Stimulated activated CD4-positive, alpha-beta T cell treated with anti-CD3 and anti-CD28 coated beads, Interleukin-12 subunit alpha, Interleukin-12 subunit beta, amount 100 ng/mL, for 48 hours (primary cell): ENCODE measurements around the gene FRMD7.
"Not testable (repeated sequence)": the region's sequence is repeated elsewhere in the genome, so short reads cannot be mapped to it uniquely, and the experiment has no call there.

Experiments used
- DNase-seq, 3 donors: peaks; one replicate each; pipeline ENCODE4 v3.0.0-alpha.2; 2020; ENCODE audit warnings: low read depth in 2 of 3, low spot score in 1 of 3

The FRMD7 gene

DNA sequence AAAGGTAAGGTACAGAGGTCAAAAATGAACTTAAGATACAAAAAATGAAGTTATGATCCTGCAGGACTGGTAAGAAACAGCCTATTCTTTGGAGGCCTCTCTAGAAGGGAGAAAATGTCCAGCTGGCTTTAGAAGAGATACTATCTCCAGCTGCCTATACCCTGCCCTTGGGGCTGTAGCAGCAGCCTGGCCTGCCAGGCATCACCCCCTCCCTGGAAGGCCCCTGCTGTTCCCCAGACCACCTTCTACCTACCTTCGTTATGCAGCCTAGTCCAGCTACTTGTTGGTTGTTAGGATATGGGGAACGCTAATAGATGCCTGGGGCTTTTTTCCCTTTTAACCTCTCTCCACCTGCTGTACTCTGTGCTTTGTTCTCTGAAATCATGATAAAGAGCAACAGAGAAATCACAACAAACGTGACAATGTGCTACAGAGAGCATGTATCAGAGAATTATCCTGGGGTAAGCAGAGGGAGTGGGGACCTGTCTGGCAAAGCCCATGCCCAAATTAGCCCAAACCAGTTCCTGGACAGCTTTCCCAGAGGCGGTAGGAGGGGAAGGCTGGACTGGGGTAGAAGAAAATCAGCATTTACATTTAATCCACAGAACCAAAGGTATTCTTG is 34.5 kb downstream of the FRMD7 start:
- DNase-seq: no peak

GRCh38 chrX:132092439-132093065 is 35.3 kb downstream of the FRMD7 start:
- DNase-seq: peak; percentile 8 to 50 (median 22)

- DNase-seq: no peak
Measured at GRCh38 chrX:132090403-132091159, 37.2 kb downstream of the FRMD7 start.

DNA sequence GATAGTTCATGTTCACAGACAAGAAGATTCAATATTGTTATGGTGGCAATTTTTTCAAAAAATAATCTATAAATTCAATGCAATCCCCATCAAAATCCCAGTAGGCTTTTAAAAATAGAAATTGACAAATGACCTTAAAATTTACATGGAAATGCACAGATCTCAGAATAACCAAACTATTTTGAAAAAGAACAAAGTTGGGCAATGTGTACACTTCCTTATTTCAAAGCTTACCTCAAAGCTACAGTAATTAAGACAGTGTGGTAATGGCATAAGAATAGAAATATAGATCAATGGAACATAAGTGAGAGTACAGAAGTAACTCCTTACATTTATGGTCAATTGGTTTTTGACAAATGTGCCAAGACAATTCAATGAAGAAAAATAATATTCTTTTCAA is 39.0 kb downstream of the FRMD7 start:
- DNase-seq: no peak

DNA sequence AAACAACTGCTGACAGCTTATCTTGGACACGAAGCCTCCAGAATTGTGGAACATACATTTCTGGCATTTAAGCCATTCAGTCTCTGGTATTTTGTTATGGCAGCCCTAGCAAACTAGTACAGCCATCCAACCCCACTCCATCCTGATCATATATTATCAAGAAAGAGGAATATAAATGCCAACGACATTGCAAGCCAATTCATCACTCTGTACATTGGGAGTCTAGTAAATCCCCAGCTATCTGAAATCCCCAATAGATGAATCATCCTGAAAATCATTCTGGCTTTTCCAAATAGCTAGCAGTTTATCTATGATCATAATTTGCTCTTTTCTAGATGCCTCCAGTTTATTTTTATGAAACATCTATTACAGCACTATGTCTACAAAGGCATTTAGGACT is 41.1 kb downstream of the FRMD7 start:
- DNase-seq: no peak

DNA sequence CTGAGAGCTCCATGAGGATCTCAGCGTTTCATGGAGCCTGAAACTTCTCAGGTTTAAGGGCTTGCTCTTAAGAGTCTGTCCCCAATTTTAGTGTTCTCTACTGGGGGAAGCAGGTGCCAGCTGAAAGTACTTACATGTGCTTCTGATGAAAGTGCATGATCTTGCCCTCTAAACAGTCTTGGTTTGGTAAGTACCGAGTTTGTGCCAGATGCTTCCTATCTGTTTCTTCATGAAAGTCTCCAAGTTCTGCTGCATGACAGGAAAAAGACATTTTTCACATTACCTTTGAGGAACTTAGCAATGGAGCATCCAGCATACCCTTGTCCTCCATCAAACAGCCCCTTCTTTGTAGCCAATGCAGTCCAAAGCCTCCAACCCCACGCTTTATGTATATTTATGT is 42.0 kb downstream of the FRMD7 start:
- DNase-seq: no peak

DNA sequence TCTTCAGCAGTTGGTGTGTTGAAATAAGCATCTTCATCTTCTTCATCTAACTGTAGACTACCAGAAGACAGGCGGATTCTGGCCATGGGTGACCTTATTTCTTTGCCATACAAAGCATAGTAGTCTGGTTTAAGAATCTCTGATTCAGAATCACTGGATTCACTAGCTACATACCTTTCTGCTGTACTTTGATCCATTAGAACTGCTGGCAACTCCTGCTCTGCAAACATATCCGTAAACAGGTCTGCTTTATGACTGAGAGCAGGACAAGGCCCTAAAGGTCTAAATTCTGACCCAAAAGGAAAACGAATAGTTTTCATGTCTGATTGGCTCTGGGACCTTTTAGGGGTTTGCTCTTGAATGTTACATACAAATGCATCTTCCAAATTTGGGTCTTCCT is 49.9 kb downstream of the FRMD7 start:
- no peak for DNase-seq

DNA sequence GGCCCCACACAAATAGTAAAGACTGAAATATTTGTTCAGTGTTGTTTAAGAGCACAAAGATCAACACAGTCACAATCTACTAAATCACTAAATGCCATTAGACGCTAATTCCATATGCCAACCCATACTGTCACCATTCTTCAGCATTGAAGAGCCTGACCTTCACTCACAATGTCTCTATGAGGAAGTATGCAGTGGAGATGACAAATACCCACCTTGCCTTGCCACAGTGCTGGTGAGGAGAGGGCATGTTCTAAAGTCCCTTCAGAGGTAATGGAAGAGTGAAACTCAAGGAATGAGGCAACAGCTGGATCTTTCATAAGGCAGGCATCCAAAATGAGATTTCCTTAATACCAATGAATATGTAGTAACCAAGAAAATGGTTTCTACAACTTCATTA is 50.4 kb downstream of the FRMD7 start:
- DNase-seq: no peak

DNA sequence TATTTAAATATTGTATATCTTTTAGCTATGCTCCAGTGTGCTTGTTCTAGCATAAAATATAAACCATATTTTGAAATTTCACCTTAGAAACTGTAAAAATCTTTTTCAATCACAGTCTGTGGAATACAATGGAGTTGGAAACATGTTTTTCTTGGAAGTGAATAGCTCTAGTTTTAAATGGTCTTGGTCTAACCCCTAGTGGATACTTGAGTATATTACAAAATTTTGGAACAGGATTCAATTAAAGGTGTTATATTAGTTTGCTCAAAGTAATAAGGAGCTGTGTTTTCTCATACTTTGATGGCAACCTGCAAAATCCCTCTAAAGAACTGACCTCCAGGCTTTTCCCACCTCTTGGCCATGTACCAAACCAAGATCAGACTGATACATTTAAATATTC is 56.6 kb downstream of the FRMD7 start:
- DNase-seq: no peak

- no peak for DNase-seq
Measured at GRCh38 chrX:132068405-132068804, 59.4 kb downstream of the FRMD7 start.

DNA sequence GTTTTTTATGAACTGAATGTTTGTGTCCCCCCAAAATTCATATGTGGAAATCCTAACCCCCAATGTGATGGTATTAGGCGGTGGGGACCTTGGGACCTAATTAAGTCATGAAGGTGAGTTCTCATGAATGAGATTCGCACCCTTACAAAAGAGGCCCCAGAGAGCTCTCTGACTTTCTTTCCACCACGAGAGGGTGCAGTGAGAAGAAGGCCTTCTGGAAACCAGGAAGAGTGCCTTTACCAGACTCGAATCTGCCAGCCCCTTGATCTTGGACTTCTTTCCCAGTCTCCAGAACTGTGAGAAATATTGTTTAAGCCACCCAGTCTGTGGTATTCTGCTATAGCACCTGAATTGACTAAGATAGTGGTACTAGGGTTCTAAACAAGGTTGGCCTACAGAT is 64.0 kb downstream of the FRMD7 start:
- DNase-seq: no peak

DNA sequence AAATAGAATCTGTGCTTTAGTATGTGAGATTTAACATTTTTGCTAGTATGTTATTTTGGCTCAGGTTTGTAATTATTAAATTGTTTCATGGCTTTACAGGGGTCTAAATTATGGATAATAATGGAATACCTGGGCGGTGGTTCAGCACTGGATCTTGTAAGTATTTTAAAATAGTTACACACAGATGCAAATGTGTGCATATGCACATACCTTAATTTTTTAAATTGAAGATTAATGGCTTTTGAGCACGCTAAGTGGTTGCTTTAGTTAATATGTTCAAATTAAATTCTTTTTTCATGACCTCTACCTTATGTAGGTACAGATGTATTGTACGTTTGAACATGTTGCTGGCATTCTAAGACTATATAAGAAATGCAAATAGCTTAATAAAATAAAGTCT is 64.5 kb downstream of the FRMD7 start:
- no peak for DNase-seq

DNA sequence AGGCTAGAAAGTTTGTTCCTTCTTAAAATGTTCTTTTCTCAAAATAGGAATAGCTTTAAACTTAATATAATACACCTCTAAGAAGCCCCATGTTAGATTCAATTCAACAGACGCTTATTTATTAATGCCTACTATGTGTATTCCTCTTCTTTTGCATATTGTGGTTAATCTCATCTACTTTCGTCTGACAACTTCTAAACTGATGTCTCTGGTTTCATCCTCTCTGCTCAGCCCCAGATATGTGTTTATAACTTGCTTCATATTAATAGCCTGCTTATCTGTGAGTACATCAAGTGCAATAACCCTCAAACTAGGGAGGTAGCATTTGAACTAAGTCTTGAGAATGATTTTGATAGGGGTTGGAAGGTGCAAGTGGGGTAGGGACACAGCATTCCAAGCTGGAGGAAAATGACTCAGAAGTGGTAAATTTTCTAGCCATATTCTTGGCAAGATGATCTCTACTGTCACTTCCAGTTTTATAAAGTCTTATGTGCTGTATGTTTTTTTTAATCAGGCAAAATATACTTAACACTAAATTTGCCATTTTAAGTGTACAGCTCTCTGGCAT is 67.8 kb downstream of the FRMD7 start:
- no peak for DNase-seq

GRCh38 chrX:132058975-132059374 is 68.8 kb downstream of the FRMD7 start:
- DNase-seq: no peak

DNA sequence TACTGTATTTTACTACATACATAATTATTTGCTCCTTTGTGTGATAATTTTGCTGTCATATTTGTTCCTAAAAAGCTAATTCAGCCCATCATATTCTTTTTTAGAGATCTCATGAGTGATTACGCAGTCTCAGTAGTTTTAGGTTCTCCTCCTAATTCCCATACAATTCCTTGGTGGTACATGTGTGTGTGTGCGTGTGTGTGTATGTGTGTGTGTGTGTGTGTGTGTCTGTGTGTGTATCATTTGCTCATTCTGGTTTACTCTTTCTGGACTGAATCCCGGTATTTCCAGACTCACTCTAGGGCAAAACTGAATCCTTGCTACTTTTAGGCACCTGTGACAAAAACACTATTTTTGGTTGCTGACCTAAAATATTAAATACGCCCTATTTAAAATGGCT is 69.8 kb downstream of the FRMD7 start:
- DNase-seq: no peak

DNA sequence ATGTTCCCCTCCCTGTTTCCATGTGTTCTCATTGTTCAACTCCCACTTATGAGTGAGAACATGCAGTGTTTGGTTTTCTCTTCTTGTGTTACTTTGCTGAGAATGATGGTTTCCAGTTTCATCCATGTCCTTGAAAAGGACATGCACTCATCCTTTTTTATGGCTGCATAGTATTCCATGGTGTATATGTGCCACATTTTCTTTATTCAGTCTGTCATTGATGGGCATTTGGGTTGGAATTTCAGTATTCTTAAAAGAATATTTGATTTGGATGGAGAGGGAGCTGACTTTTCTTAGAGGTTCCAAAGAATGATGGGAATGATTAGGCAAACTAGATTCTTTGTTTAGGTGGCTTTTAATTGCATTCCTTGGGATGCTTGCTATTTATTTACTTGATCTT is 76.0 kb downstream of the FRMD7 start:
- not testable (repeated sequence) for DNase-seq

DNA sequence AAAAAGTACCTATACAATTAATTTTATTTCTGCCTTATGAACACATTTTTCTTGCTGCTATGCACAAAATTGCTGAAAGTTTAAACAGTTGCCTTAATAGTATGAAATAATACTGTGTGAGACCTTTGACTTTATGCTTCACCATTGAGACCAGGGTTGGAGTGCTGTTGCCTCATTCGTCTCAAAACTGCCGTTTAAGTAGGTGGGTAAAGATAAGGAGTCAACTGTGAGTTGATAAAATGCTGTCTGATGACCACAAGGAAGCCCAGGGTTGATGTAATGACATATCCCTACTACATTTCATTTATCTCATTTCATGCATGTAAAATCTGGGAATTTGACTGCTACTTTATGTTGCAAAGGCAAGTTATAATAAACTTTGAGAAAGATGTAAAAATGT is 81.3 kb downstream of the FRMD7 start:
- no peak for DNase-seq

DNA sequence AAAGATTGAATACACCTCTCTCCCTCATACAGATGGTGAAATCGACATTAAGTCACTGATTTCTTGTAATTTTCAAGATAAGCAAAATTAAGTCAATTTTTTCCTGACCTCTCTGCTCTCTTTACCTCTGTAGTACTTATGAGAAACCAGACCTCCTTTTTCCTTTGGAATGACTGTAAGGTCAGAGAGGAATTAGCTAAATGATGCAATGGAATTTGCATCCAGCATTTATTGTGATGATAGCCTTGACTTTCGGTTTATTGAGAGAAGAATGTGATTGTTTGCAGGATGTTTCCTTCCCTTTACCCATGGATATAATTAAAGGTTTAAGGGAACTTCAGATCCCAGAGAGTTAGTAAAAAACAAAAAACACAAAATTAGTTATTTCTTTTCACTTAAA is 82.4 kb downstream of the FRMD7 start:
- DNase-seq: no peak

DNA sequence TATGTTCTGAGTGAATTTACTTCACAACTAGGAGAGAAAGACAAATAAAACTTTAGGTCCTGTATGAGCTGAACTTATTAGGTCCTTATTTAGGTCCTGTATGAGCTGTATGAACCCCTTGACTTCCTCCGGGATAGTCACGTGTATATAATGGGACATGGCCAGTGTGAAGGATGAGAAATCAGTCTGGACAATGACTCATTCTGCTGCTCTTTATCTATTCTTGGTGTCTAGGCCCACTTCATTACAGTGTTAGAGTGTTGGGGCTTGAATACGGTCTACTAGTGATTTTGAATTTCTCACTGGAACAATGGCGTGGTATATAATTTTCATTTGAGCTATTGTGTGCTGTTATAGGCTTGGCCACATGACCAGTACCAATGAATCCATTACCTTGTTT is 82.9 kb downstream of the FRMD7 start:
- DNase-seq: no peak

- no peak for DNase-seq
Measured at GRCh38 chrX:132043977-132044376, 83.8 kb downstream of the FRMD7 start.

DNA sequence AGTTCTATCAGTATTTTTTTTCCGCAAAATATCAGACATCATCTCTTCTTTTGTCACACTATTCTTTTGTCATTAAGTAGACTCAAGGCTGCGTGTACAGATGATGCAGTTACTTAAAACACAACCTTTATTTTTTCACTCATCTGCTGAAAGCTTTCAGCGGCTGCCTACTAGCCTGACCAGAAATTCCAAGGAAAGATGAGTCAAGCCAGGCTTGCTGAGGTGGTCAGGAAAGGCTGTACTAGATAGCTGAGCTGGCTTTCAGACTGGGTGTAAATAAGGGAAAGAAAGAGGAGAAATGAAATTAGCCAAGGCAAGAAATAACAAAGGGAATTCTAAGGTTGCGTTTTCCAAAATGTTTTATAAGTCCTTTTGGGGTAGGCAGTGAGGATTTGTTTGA is 86.8 kb downstream of the FRMD7 start:
- DNase-seq: no peak

GRCh38 chrX:132040066-132040465 is 87.8 kb downstream of the FRMD7 start:
- no peak for DNase-seq
